Ureter (tissue), 1 donor: ENCODE results near the gene ATP5PO. TPM values are rescaled to one million over a fixed set of nuclear protein-coding genes. Genes with fewer than 3 reads are reported as not detected.
"Not testable (repeated sequence)": the region's sequence is repeated elsewhere in the genome, so short reads cannot be mapped to it uniquely, and the experiment has no call there.

Experiments
- DNase-seq: peaks from one replicate; pipeline ENCODE4 v3.0.0-alpha.2; 2020; ENCODE audit warnings: low spot score
- total RNA-seq: library from RNA; stranded (reverse); gene quantifications from one replicate; pipeline ENCODE4 v1.2.4, GENCODE V29; 2023
- donor health status: DM: yes; HTN: yes; CAD: no.

Gene ATP5PO
- total RNA-seq, 1 donor from 2014 or later, result 188 TPM

- peak; percentile 34 for DNase-seq
Observed at GRCh38 chr21:33940881-33941245, 25.3 kb upstream of the ATP5PO start.

GRCh38 chr21:33940164-33940880, 24.7 kb upstream of the ATP5PO start:
- peak; percentile 19 for DNase-seq

GRCh38 chr21:33939226-33939625, 23.6 kb upstream of the ATP5PO start:
- no peak for DNase-seq

GRCh38 chr21:33938381-33938780, 22.8 kb upstream of the ATP5PO start:
- no peak for DNase-seq

- peak; percentile 33 for DNase-seq
Observed at GRCh38 chr21:33937931-33938339, 22.3 kb upstream of the ATP5PO start.

GRCh38 chr21:33937146-33937545, 21.5 kb upstream of the ATP5PO start:
- DNase-seq, result no peak

- DNase-seq, result no peak
Observed at GRCh38 chr21:33936301-33937038, 20.9 kb upstream of the ATP5PO start.

- DNase-seq, result peak; percentile 10
Observed at GRCh38 chr21:33932731-33933130, 17.1 kb upstream of the ATP5PO start.

- peak; percentile 41 for DNase-seq
Observed at GRCh38 chr21:33931799-33932390, 16.3 kb upstream of the ATP5PO start.

- DNase-seq, result peak; percentile 32
Observed at GRCh38 chr21:33931052-33931798, 15.6 kb upstream of the ATP5PO start.

GRCh38 chr21:33926248-33926647, 10.6 kb upstream of the ATP5PO start:
- not testable (repeated sequence) for DNase-seq

- DNase-seq, result peak; percentile 44
Observed at GRCh38 chr21:33924766-33925100, 9.1 kb upstream of the ATP5PO start.

GRCh38 chr21:33924079-33924765, 8.6 kb upstream of the ATP5PO start:
- DNase-seq, result peak; percentile 90

- DNase-seq, result no peak
Observed at GRCh38 chr21:33917421-33917820, 1.8 kb upstream of the ATP5PO start.

GRCh38 chr21:33916200-33916567, 580 bp upstream of the ATP5PO start:
- DNase-seq, result peak; percentile 37

- DNase-seq, result peak; percentile 15
Observed at GRCh38 chr21:33914188-33914587, 1.4 kb downstream of the ATP5PO start.

GRCh38 chr21:33909756-33910155, 5.8 kb downstream of the ATP5PO start:
- DNase-seq, result peak; percentile 18

- DNase-seq, result peak; percentile 20
Observed at GRCh38 chr21:33908760-33909159, 6.8 kb downstream of the ATP5PO start.

GRCh38 chr21:33904041-33904440, 11.6 kb downstream of the ATP5PO start:
- DNase-seq, result no peak

GRCh38 chr21:33902349-33902748, 13.3 kb downstream of the ATP5PO start:
- DNase-seq, result no peak

- DNase-seq, result no peak
Observed at GRCh38 chr21:33901412-33902288, 14.0 kb downstream of the ATP5PO start.
